HUES48 (cell line): ENCODE data around the gene KLHDC7B.
"Not testable (repeated sequence)": the region's sequence is repeated elsewhere in the genome, so short reads cannot be mapped to it uniquely, and the experiment has no call there.

Experiments used
- H3K27ac ChIP-seq: one replicate; pipeline ENCODE4 v1.7.0; 2013; ENCODE audit warnings: low read depth, low read length, inconsistent platforms
- H3K27me3 ChIP-seq: 2 replicates; pipeline ENCODE4 v1.6.1; 2013; ENCODE audit warnings: mild to moderate bottlenecking, low read length; ENCODE audit not compliant: control insufficient read depth, insufficient read depth
- H3K36me3 ChIP-seq: 2 replicates; pipeline ENCODE4 v1.6.1; 2013; ENCODE audit warnings: low read length; ENCODE audit not compliant: control insufficient read depth, insufficient read depth
- H3K4me1 ChIP-seq: 2 replicates; pipeline ENCODE4 v1.6.1; 2013; ENCODE audit warnings: mild to moderate bottlenecking, low read length; ENCODE audit not compliant: control insufficient read depth, insufficient read depth
- H3K4me3 ChIP-seq: 2 replicates; pipeline ENCODE4 v1.5.1; 2013; ENCODE audit warnings: mild to moderate bottlenecking, low read depth, low read length
- H3K9ac ChIP-seq: 2 replicates; pipeline ENCODE4 v1.6.1; 2013; ENCODE audit warnings: mild to moderate bottlenecking, low read depth, low read length, moderate library complexity
- H3K9me3 ChIP-seq: 2 replicates; pipeline ENCODE4 v1.6.1; 2013; ENCODE audit warnings: low read length; ENCODE audit not compliant: control insufficient read depth, insufficient read depth

KLHDC7B gene

GRCh38 chr22:50530877-50531545 lies 14.7 kb upstream of the KLHDC7B start:
- H3K27ac ChIP-seq = no peak overlapping the region
- peaks cover 72% of the 10 kb centered on the region for H3K27me3 ChIP-seq
- H3K9ac ChIP-seq = no peak overlapping the region
- peaks cover 4% of the 10 kb centered on the region for H3K4me1 ChIP-seq
- H3K9me3 ChIP-seq = no peaks in the 10 kb centered on the region
- peak overlapping the region; percentile 65 for H3K4me3 ChIP-seq
- H3K36me3 ChIP-seq = no peaks in the 10 kb centered on the region

- Histone ChIP-seq H3K4me3 (peak overlapping the region; percentile 65), H3K36me3 (no peaks in the 10 kb centered on the region), H3K27me3 (peaks cover 72% of the 10 kb centered on the region), H3K27ac (no peak overlapping the region), H3K4me1 (peaks cover 4% of the 10 kb centered on the region), H3K9ac (no peak overlapping the region), H3K9me3 (no peaks in the 10 kb centered on the region)
Measured at GRCh38 chr22:50531546-50531961, 14.1 kb upstream of the KLHDC7B start.

- Histone ChIP-seq H3K36me3 (no peaks in the 10 kb centered on the region), H3K27me3 (peaks cover 66% of the 10 kb centered on the region)
Measured at GRCh38 chr22:50531962-50532674, 13.6 kb upstream of the KLHDC7B start.

GRCh38 chr22:50532824-50533796 lies 12.6 kb upstream of the KLHDC7B start:
- no peak overlapping the region for H3K9ac ChIP-seq
- no peak overlapping the region for H3K27ac ChIP-seq
- no peak overlapping the region for H3K4me3 ChIP-seq
- H3K4me1 ChIP-seq = no peaks in the 10 kb centered on the region; the same call in 1 of the 2 replicates
- peaks cover 56% of the 10 kb centered on the region for H3K27me3 ChIP-seq
- no peaks in the 10 kb centered on the region for H3K36me3 ChIP-seq
- no peaks in the 10 kb centered on the region for H3K9me3 ChIP-seq

More at GRCh38 chr22:50531962-50532674, 13.6 kb upstream of the KLHDC7B start:
- no peak overlapping the region for H3K27ac ChIP-seq
- H3K4me3 ChIP-seq = peak overlapping the region; percentile 65
- no peaks in the 10 kb centered on the region for H3K9me3 ChIP-seq
- H3K4me1 ChIP-seq = peaks cover 1% of the 10 kb centered on the region
- no peak overlapping the region for H3K9ac ChIP-seq

- H3K27ac ChIP-seq, H3K4me3 ChIP-seq, H3K4me1 ChIP-seq, H3K36me3 ChIP-seq, H3K9me3 ChIP-seq, H3K9ac ChIP-seq: not testable (repeated sequence)
- H3K27me3 ChIP-seq = peaks cover 47% of the 10 kb centered on the region
Measured at GRCh38 chr22:50533856-50534711, 11.6 kb upstream of the KLHDC7B start.

- no peaks in the 10 kb centered on the region; the same call in 1 of the 2 replicates for H3K4me1 ChIP-seq
- no peak overlapping the region for H3K9ac ChIP-seq
- no peaks in the 10 kb centered on the region for H3K9me3 ChIP-seq
- no peak overlapping the region for H3K4me3 ChIP-seq
- H3K27me3 ChIP-seq = peaks cover 36% of the 10 kb centered on the region
- H3K27ac ChIP-seq = no peak overlapping the region
- no peaks in the 10 kb centered on the region for H3K36me3 ChIP-seq
Measured at GRCh38 chr22:50535113-50535512, 10.6 kb upstream of the KLHDC7B start.

- no peak overlapping the region for H3K4me3 ChIP-seq
- H3K4me1 ChIP-seq = no peaks in the 10 kb centered on the region
- no peaks in the 10 kb centered on the region for H3K36me3 ChIP-seq
- no peaks in the 10 kb centered on the region for H3K9me3 ChIP-seq
- H3K27ac ChIP-seq = no peak overlapping the region
- H3K9ac ChIP-seq = no peak overlapping the region
- peaks cover 25% of the 10 kb centered on the region for H3K27me3 ChIP-seq
Measured at GRCh38 chr22:50536226-50536625, 9.5 kb upstream of the KLHDC7B start.

GRCh38 chr22:50537765-50538164 lies 7.9 kb upstream of the KLHDC7B start:
- no peaks in the 10 kb centered on the region for H3K4me1 ChIP-seq
- H3K9ac ChIP-seq = no peak overlapping the region
- H3K4me3 ChIP-seq = no peak overlapping the region
- peaks cover 10% of the 10 kb centered on the region for H3K27me3 ChIP-seq
- H3K27ac ChIP-seq = no peak overlapping the region
- H3K36me3 ChIP-seq = no peaks in the 10 kb centered on the region
- no peaks in the 10 kb centered on the region for H3K9me3 ChIP-seq

GRCh38 chr22:50540381-50540780 lies 5.3 kb upstream of the KLHDC7B start:
- Histone ChIP-seq H3K9me3 (no peaks in the 10 kb centered on the region), H3K9ac (no peak overlapping the region), H3K27me3 (peaks cover 11% of the 10 kb centered on the region), H3K36me3 (no peaks in the 10 kb centered on the region), H3K4me1 (peaks cover 4% of the 10 kb centered on the region; the same call in 1 of the 2 replicates), H3K4me3 (no peak overlapping the region), H3K27ac (no peak overlapping the region)

GRCh38 chr22:50541667-50542026 lies 4.1 kb upstream of the KLHDC7B start:
- not testable (repeated sequence) for H3K9ac ChIP-seq, H3K4me3 ChIP-seq, H3K27ac ChIP-seq, H3K9me3 ChIP-seq, H3K36me3 ChIP-seq, H3K4me1 ChIP-seq
- H3K27me3 ChIP-seq = peaks cover 16% of the 10 kb centered on the region
